HL-60/S4 treated with retinoic acid at 250 ng/mL for 4 days and 3 days (cell line): ENCODE data around the gene LEKR1.

Experiments used
- in situ Hi-C: fragments of 300-500 bp; cut with MboI; formaldehyde crosslinking; loops from 2 replicates; pipeline ENCODE4 v1.7.0; 2022; ENCODE audit warnings: low sequenced_read_pairs

The LEKR1 gene

GRCh38 chr3:157046520-157046919 lies 220.4 kb downstream of the LEKR1 start:
- in situ Hi-C loops, result no loop called here

DNA sequence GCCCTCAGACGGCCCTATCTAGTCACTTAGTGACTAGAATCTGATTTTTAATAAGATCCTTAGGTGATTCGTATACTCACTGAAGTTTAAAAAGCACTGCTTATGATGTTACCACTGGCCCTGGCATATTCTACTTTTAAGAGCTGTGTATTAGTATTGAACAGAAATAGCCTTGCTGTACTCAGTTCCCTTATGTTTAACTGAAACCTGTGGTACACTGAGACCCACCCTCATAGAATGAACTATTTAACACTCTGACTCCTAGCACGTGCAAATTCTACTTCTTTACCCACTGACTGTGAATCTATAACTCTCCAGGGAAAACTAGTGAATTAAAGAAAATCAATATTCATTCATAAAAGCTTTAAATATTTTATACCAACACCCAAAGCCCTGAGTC lies 224.9 kb downstream of the LEKR1 start:
- in situ Hi-C loops, result no loop called here

- in situ Hi-C loops, result no loop called here
Observed at GRCh38 chr3:157051591-157051990, 225.4 kb downstream of the LEKR1 start.

GRCh38 chr3:157056035-157056434 lies 229.9 kb downstream of the LEKR1 start:
- in situ Hi-C loops, result no loop called here

- in situ Hi-C loops, result no loop called here
Observed at GRCh38 chr3:157058392-157059071, 232.4 kb downstream of the LEKR1 start.

GRCh38 chr3:157059181-157059580 lies 233.0 kb downstream of the LEKR1 start:
- in situ Hi-C loops, result no loop called here

DNA sequence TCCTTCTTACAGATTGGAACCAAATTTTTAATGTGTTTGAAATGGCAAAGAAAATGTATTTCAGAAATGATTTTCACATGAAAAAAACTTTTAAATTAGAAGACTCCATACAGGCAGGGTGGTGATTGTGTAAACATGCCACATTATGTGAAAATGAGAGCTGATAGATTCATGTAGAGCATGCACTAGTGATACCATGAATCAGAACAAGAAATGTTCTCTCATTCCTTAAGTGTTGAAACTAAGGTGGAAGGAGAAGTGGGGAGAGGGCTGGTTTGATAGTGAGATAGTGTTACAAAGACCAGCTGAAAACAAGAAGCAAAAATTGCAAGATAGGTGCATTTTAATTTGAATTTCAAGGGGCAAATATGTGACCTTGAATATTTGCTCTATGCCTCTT lies 233.5 kb downstream of the LEKR1 start:
- in situ Hi-C loops, result no loop called here

DNA sequence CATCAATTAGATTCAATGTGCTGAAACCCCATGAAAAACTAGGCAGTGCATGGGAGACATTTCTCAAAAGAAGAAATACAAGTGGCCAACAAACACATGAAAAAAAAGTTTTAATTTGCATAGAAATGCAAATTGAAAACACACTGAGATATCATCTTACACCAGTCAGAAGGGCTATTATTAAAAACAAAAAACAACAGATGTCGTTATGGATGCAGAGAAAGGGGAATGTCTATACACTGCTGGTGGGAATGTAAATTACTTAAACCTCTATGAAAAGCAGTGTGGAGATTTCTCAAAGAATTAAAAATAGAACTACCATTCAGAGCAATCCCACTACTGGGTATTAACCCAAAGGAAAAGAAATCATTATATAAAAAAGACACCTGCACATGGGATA lies 235.1 kb downstream of the LEKR1 start:
- in situ Hi-C loops, result no loop called here

DNA sequence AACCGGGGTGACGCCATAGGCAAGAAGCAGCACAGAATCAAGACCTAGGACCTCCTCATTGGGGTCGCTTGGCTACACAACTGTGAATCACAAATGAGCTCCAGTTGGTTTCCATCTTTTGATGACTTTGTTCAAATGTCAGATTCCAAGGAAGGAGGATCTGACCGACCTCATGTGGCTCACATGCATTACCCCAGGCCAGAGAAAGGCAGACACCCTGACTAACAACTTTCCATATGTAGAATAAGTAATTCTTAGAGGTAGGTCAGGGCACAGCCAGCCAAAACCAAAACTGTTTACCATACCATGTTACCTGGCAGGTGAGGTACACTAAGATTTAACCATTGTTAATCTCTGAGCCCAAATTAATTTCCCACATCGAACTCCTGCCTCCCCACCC lies 237.3 kb downstream of the LEKR1 start:
- in situ Hi-C loops, result no loop called here

DNA sequence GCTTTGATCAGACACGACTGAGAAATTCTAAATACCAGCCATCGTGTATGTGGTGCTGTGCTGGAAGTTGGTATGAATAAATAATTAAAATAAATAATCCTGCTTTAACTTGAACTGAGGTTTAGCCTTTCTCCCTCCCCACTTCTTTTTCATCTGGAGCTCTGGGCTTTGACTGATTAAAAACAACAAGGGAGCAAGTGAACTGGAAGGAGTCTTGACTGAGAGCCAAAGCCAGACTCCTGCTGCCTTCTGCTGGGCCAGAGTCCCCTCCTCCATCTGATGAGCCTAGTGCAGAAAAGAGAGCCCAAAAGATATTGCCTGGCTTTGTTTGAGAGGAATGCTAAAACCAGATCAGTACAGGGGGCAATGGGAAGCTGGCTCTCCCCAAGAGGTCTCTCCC lies 237.8 kb downstream of the LEKR1 start:
- in situ Hi-C loops, result no loop called here

GRCh38 chr3:157064402-157064801 lies 238.2 kb downstream of the LEKR1 start:
- in situ Hi-C loops, result no loop called here

DNA sequence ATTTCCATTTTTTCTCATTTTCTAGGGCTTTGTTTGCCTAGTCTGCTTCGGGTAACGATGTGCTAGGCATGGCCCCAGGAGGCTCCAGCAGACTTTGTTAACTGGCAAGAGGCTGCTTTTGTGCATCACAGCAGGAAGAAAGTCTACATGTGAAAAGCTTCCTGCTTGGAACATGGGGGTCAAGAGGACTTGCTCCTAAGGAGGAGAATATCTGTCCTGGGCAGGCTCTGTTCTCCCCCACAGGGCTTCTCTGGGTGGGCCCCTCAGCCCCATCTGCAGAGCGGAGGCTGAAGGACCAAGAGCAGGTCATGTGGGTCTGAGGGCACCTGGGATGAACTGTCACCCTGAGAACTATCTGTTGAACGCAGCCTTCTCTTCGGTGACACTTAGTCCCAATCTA lies 239.0 kb downstream of the LEKR1 start:
- in situ Hi-C loops, result no loop called here

DNA sequence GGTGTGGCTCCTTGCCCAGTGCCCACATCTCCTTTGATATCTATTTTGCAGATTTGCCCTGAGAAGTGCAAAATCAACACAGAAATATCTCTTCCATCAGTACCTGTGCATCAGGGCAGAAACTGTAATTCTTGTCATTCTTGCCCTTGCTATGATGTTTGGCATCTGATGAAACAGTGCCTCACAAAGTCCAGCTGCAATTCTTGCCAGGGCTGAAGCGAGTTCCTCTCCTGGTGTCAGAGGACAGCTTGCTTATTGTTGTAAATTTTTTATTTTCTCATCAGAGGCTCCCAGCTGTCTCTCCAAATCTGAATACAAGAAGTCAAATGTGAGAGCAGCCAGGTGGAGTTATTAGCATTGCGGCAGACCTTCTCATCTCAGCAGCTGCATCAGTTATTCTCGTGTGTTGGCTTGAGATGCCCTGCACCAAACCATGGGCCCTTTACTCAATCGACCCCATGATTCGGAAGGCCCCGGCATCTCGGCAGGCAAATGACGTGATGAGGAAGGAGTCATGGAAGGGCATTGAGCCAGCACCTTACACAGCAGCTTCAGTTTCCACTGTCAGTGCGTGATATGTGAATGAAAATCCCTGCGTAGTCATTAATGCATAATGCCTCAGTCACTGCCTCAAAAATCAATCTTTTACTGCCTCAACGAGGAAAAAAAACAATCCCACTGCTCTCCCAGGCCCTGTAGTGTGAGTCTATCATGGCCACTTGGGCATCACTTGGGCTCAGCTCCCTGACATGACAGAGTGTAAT lies 240.4 kb downstream of the LEKR1 start:
- in situ Hi-C loops, result no loop called here

DNA sequence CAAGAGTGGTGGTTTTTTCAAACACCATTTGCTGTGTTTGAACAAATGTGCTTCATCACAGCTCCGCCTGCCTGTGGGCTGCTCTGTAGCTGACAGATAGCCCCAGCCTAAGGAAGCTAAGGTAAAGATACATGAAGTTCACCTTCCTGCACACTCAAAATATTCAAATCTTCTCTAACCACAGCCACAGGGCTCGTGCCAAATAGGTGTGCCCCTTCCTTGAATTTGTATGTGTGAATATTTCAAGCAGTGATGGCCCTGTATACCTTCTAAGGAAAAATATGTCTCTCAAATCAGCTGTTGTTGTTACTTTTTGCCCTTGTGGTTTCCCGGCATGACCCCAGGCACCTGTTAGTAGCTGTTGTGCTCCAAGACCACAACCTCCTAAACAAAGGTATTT lies 241.0 kb downstream of the LEKR1 start:
- in situ Hi-C loops, result no loop called here

GRCh38 chr3:157069406-157069805 lies 243.3 kb downstream of the LEKR1 start:
- in situ Hi-C loops, result no loop called here

GRCh38 chr3:157069846-157070677 lies 243.9 kb downstream of the LEKR1 start:
- in situ Hi-C loops, result no loop called here

- in situ Hi-C loops, result no loop called here
Observed at GRCh38 chr3:157070678-157070999, 244.5 kb downstream of the LEKR1 start.

GRCh38 chr3:157071744-157072525 lies 245.8 kb downstream of the LEKR1 start:
- in situ Hi-C loops, result no loop called here

DNA sequence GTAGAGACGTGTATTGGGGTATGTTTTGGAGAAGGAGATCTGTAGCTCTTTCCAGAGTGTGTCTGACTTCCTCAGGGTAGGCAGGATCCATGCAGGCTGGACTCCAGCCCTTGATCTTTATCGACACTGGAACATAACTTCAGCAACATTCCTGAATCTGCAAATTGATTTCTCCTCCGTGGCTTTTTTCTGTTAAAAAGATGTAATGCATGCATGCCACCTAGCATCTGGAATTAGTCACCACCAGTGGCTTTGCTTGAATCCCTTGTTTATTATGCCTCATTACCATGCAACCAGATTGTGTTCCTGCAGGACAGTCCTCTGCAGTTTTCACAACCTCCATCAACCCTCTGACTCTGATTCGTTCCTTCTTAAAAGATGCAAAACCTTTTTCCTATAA lies 247.7 kb downstream of the LEKR1 start:
- in situ Hi-C loops, result no loop called here

GRCh38 chr3:157074490-157074889 lies 248.3 kb downstream of the LEKR1 start:
- in situ Hi-C loops, result no loop called here

DNA sequence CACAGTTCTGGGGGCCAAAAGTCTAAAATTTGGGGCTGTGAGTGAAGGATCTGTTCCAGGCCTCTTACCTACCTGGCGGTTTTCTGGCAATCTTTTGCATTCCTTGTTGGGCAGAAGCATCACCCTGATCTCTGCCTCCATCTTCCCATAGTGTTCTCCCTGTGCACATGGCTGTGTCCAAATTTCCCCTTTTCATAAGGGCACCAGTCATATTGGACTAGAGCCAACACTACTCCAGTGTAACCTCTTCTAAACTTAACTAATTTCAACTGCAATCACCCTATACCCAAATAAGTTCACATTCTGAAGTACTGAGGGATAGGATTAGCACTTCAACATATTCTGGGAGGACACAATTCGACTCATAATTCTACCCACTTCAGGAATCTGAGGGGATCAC lies 248.8 kb downstream of the LEKR1 start:
- in situ Hi-C loops, result loop anchor here (25.0 kb wide), 3 partner anchors 413 to 913 kb away; partner anchors contain the start of genes SSR3 and TIPARP
